Measurements from ENCODE around the gene NAIP. TPM values are rescaled to one million over a fixed set of nuclear protein-coding genes. Genes with fewer than 3 reads are reported as not detected.
"Not testable (repeated sequence)": the region's sequence is repeated elsewhere in the genome, so short reads cannot be mapped to it uniquely, and the experiment has no call there.

Gene NAIP
- total and polyA plus RNA-seq, 2 of the 8 experiments (the other 6 are each of a cell fraction or from before 2014, with no cell fraction given): 2.1 to 4.4 TPM

DNA sequence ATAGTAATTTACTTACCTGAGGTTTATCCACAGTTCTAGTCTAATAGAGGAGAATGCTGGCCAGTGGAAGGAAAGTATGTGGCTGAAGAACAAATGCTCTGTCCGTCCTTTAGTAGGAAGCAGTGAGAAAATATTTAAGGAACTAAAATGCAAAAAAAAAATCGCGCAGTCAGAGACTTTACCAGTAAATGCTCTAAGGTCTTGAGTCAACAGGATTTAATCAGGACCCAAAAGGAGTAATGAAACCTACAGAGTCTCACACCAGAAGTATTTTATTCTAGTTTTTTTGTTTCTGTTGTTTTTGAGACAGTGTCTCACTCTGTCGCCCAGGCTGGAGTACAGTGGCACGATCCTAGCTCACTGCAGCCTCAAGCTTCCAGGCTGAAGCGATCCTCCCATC is 4.5 kb downstream of the NAIP start:
- H2BK5ac ChIP-seq (ENCODE audit: low read depth, low read length); H3K4me1 ChIP-seq (replicated peaks in 1 of 4; ENCODE audit: control insufficient read depth in 3 of 4, insufficient read depth in 4 of 4, low read length in 3 of 4); POLR2A ChIA-PET (ENCODE audit: partially characterized antibody); CTCF ChIA-PET (ENCODE audit: partially characterized antibody); H4K91ac ChIP-seq (replicated peaks; ENCODE audit: insufficient read length, low read length); H3K9ac ChIP-seq (replicated peaks in 1 of 4; ENCODE audit: extremely low read depth in 1 of 4, low read depth in 3 of 4, low read length in 3 of 4); H3K23ac ChIP-seq (ENCODE audit: insufficient read length); H3K79me1 ChIP-seq (ENCODE audit: low read depth, low read length); H3K14ac ChIP-seq (ENCODE audit: insufficient read length); H3K79me2 ChIP-seq (ENCODE audit: control insufficient read depth in 1 of 2, insufficient read depth in 2 of 2, low read length in 2 of 2); H3K9me3 ChIP-seq (ENCODE audit: insufficient read depth in 2 of 2, low read depth in 1 of 2, low read length in 1 of 2); H3K4me2 ChIP-seq (ENCODE audit: insufficient read depth in 1 of 2, low read depth in 2 of 2, low read length in 2 of 2); H3K4me3 ChIP-seq (ENCODE audit: extremely low read depth in 1 of 4, insufficient read depth in 2 of 4, low read depth in 3 of 4, low read length in 4 of 4); H2BK15ac ChIP-seq (ENCODE audit: low read length); H3K56ac ChIP-seq (replicated peaks; ENCODE audit: insufficient read length, low read depth, low read length); H2BK20ac ChIP-seq (ENCODE audit: low read length); H3K27me3 ChIP-seq (replicated peaks in 1 of 4; ENCODE audit: control insufficient read depth in 3 of 4, extremely low read depth in 1 of 4, insufficient read depth in 3 of 4, low read length in 3 of 4); H2AK5ac ChIP-seq (ENCODE audit: low read depth, low read length); H4K8ac ChIP-seq (ENCODE audit: extremely low read depth, insufficient read depth, low read length); H3K36me3 ChIP-seq (ENCODE audit: control insufficient read depth in 2 of 4, insufficient read depth in 4 of 4, low read length in 3 of 4); H3K27ac ChIP-seq (ENCODE audit: low read depth, low read length); DNase-seq (ENCODE audit: low read depth in 1 of 2, low spot score in 2 of 2); FAIRE-seq; H3K23me2 ChIP-seq (ENCODE audit: low read depth, low read length); H4K5ac ChIP-seq (ENCODE audit: insufficient read length, low read depth, low read length); H3K18ac ChIP-seq (ENCODE audit: extremely low read depth, low read length); H2BK120ac ChIP-seq (replicated peaks; ENCODE audit: low read depth, low read length); H3K4ac ChIP-seq (replicated peaks; ENCODE audit: insufficient read length, low read depth, low read length); H4K20me1 ChIP-seq (replicated peaks in 1 of 2; ENCODE audit: control insufficient read depth in 1 of 2, insufficient read depth in 2 of 2, low read length in 2 of 2); H2AFZ ChIP-seq (ENCODE audit: low read length); H2BK12ac ChIP-seq (ENCODE audit: low read depth, low read length): not testable (repeated sequence)
- WGBS, 2 experiments (ENCODE audit: extremely low coverage in 1 of 2, insufficient coverage in 1 of 2, insufficient read length in 1 of 2, insufficient replicate concordance in 2 of 2, low coverage in 1 of 2, low lambda C conversion rate in 2 of 2, missing lambda C conversion rate in 1 of 2): no CpG with 5 or more reads among the region's 6 CpGs

DNA sequence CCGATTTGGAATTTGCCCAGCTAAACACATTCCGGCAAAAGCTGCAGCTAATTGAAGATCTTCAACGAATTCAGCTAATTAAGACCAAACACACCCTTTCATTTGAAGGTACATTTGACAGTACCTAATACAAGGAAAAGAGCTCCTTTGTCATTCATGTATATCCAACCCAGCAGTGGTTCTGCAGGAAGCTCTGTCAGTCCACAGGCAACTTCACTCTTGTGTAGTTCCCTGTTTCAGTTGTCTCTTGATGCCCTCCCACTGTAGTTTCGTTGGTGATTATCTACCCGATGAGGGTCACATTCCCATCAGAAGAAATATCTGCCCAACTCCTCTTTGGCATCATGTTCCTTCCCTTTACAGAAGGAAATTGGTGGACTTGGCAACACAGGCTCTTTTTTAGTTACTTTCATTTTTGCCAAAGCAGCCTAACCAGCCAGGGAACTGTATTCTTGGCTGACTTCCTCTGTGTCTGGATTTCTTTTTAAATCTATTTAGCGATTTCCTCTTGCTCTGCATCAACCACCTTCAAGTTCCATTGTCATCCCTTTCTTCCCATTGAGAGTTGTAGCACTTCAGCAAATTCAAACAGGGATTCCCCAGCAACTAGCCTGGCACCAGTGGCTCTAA is 6.6 kb downstream of the NAIP start:
- DNase-seq (ENCODE audit: low read depth in 1 of 2, low spot score in 2 of 2); H4K20me1 ChIP-seq (replicated peaks in 1 of 2; ENCODE audit: control insufficient read depth in 1 of 2, insufficient read depth in 2 of 2, low read length in 2 of 2); H3K79me2 ChIP-seq (ENCODE audit: control insufficient read depth in 1 of 2, insufficient read depth in 2 of 2, low read length in 2 of 2); FAIRE-seq; H3K27ac ChIP-seq (ENCODE audit: low read depth, low read length); H2BK15ac ChIP-seq (ENCODE audit: low read length); CTCF ChIA-PET (ENCODE audit: partially characterized antibody); H3K27me3 ChIP-seq (replicated peaks in 1 of 4; ENCODE audit: control insufficient read depth in 3 of 4, extremely low read depth in 1 of 4, insufficient read depth in 3 of 4, low read length in 3 of 4); H3K79me1 ChIP-seq (ENCODE audit: low read depth, low read length); H4K5ac ChIP-seq (ENCODE audit: insufficient read length, low read depth, low read length); H4K91ac ChIP-seq (replicated peaks; ENCODE audit: insufficient read length, low read length); H2AFZ ChIP-seq (ENCODE audit: low read length); H3K23me2 ChIP-seq (ENCODE audit: low read depth, low read length); H3K23ac ChIP-seq (ENCODE audit: insufficient read length); H2AK5ac ChIP-seq (ENCODE audit: low read depth, low read length); H3K4me3 ChIP-seq (ENCODE audit: extremely low read depth in 1 of 4, insufficient read depth in 2 of 4, low read depth in 3 of 4, low read length in 4 of 4); H4K8ac ChIP-seq (ENCODE audit: extremely low read depth, insufficient read depth, low read length); H2BK20ac ChIP-seq (ENCODE audit: low read length); H3K4me1 ChIP-seq (replicated peaks in 1 of 4; ENCODE audit: control insufficient read depth in 3 of 4, insufficient read depth in 4 of 4, low read length in 3 of 4); POLR2A ChIA-PET (ENCODE audit: partially characterized antibody); H3K9ac ChIP-seq (replicated peaks in 1 of 4; ENCODE audit: extremely low read depth in 1 of 4, low read depth in 3 of 4, low read length in 3 of 4); H3K56ac ChIP-seq (replicated peaks; ENCODE audit: insufficient read length, low read depth, low read length); H3K18ac ChIP-seq (ENCODE audit: extremely low read depth, low read length); H2BK120ac ChIP-seq (replicated peaks; ENCODE audit: low read depth, low read length); H2BK5ac ChIP-seq (ENCODE audit: low read depth, low read length); H3K9me3 ChIP-seq (ENCODE audit: insufficient read depth in 2 of 2, low read depth in 1 of 2, low read length in 1 of 2); H3K4ac ChIP-seq (replicated peaks; ENCODE audit: insufficient read length, low read depth, low read length); H3K14ac ChIP-seq (ENCODE audit: insufficient read length); H3K36me3 ChIP-seq (ENCODE audit: control insufficient read depth in 2 of 4, insufficient read depth in 4 of 4, low read length in 3 of 4); H3K4me2 ChIP-seq (ENCODE audit: insufficient read depth in 1 of 2, low read depth in 2 of 2, low read length in 2 of 2); H2BK12ac ChIP-seq (ENCODE audit: low read depth, low read length): not testable (repeated sequence)
- WGBS, 2 experiments (ENCODE audit: extremely low coverage in 1 of 2, insufficient coverage in 1 of 2, insufficient read length in 1 of 2, insufficient replicate concordance in 2 of 2, low coverage in 1 of 2, low lambda C conversion rate in 2 of 2, missing lambda C conversion rate in 1 of 2): no CpG with 5 or more reads among the region's 6 CpGs

All from H1 (cell line).